CD8-positive, alpha-beta memory T cell (primary cell): ENCODE data around the gene LRRC74A. TPM values are rescaled to one million over a fixed set of nuclear protein-coding genes. Genes with fewer than 3 reads are reported as not detected.

Experiments used
- CTCF ChIA-PET: fragments of 350-600 bp; sonication (Branson Sonifier 250); formaldehyde crosslinking; loops from one replicate; lab custom pipeline; 2021; ENCODE audit warnings: antibody characterized with exemption; lab: Charles Lee
- POLR2A ChIA-PET: fragments of 350-600 bp; sonication (Branson Sonifier 250); formaldehyde crosslinking; loops from one replicate; lab custom pipeline; 2021; ENCODE audit warnings: antibody characterized with exemption; lab: Charles Lee
- DNase-seq, 5 donors: peaks; one replicate each; pipeline versions ENCODE4 v3.0.0 to v3.0.0-alpha.2; 2020 to 2022; ENCODE audit warnings: mixed read lengths in 1 of 5
- H3K27ac ChIP-seq: one replicate; pipeline ENCODE4 v1.7.0; 2013; ENCODE audit warnings: low read depth, mild to moderate bottlenecking, low read length, moderate library complexity
- H3K27me3 ChIP-seq: 2 replicates; pipeline ENCODE4 v1.7.0; 2013; ENCODE audit warnings: low read length, mild to moderate bottlenecking; ENCODE audit not compliant: insufficient read depth, poor library complexity, severe bottlenecking
- H3K36me3 ChIP-seq: 2 replicates; pipeline ENCODE4 v1.7.0; 2013; ENCODE audit warnings: mild to moderate bottlenecking, low read length, moderate library complexity; ENCODE audit not compliant: insufficient read depth
- H3K4me1 ChIP-seq: 2 replicates; pipeline ENCODE4 v1.7.0; 2013; ENCODE audit warnings: mild to moderate bottlenecking, low read length, moderate library complexity; ENCODE audit not compliant: insufficient read depth
- H3K4me3 ChIP-seq: 2 replicates; pipeline ENCODE4 v1.7.0; 2013; ENCODE audit warnings: mild to moderate bottlenecking, low read length
- H3K9me3 ChIP-seq: 2 replicates; pipeline ENCODE4 v1.7.0; 2013; ENCODE audit warnings: mild to moderate bottlenecking, low read length
- H3K27ac Mint-ChIP-seq, 8 donors: one replicate each; pipeline ENCODE4 v1.8.0; 2020 to 2021; ENCODE audit warnings: mixed read lengths in 8 of 8, mild to moderate bottlenecking in 6 of 8, inconsistent platforms in 3 of 8, moderate library complexity in 3 of 8
- H3K27me3 Mint-ChIP-seq, 2 donors: one replicate each; pipeline ENCODE4 v1.8.0; 2020 to 2021; ENCODE audit warnings: mixed read lengths in 2 of 2, mild to moderate bottlenecking in 1 of 2, moderate library complexity in 1 of 2
- H3K36me3 Mint-ChIP-seq, 3 donors: one replicate each; pipeline ENCODE4 v1.8.0; 2020 to 2021; ENCODE audit warnings: mixed read lengths in 3 of 3, inconsistent platforms in 1 of 3, mild to moderate bottlenecking in 1 of 3
- H3K4me1 Mint-ChIP-seq, 3 donors: one replicate each; pipeline ENCODE4 v1.8.0; 2020 to 2021; ENCODE audit warnings: mixed read lengths in 3 of 3, inconsistent platforms in 1 of 3, mild to moderate bottlenecking in 1 of 3
- H3K4me3 Mint-ChIP-seq, 7 donors: one replicate each; pipeline ENCODE4 v1.8.0; 2020 to 2021; ENCODE audit warnings: mixed read lengths in 7 of 7, mild to moderate bottlenecking in 6 of 7, moderate library complexity in 4 of 7, inconsistent platforms in 2 of 7
- H3K9me3 Mint-ChIP-seq, 5 donors: one replicate each; pipeline ENCODE4 v1.8.0; 2020 to 2022; ENCODE audit warnings: mixed read lengths in 5 of 5, mild to moderate bottlenecking in 3 of 5, moderate library complexity in 2 of 5, inconsistent platforms in 1 of 5
- polyA plus RNA-seq: library from polyadenylated mRNA; unstranded; fragments of 300-500 nt; fragmentation: Illumina TruSeq; gene quantifications from one replicate; pipeline ENCODE4 v1.2.3, GENCODE V29; 2021
- total RNA-seq, 2 experiments: library from RNA; stranded (reverse); gene quantifications; one replicate each; pipeline ENCODE4 v1.2.3, GENCODE V29; 2021

The LRRC74A gene
- total RNA-seq: not detected
- not detected for polyA plus RNA-seq

GRCh38 chr14:76826122-76826521, at the start of gene LRRC74A:
LRRC74A (plus strand) TSS chr14:76826408; CDS start chr14:76826698, 290 bp downstream.
- ChIA-PET CTCF (no interaction called here), POLR2A (no interaction called here)

DNA sequence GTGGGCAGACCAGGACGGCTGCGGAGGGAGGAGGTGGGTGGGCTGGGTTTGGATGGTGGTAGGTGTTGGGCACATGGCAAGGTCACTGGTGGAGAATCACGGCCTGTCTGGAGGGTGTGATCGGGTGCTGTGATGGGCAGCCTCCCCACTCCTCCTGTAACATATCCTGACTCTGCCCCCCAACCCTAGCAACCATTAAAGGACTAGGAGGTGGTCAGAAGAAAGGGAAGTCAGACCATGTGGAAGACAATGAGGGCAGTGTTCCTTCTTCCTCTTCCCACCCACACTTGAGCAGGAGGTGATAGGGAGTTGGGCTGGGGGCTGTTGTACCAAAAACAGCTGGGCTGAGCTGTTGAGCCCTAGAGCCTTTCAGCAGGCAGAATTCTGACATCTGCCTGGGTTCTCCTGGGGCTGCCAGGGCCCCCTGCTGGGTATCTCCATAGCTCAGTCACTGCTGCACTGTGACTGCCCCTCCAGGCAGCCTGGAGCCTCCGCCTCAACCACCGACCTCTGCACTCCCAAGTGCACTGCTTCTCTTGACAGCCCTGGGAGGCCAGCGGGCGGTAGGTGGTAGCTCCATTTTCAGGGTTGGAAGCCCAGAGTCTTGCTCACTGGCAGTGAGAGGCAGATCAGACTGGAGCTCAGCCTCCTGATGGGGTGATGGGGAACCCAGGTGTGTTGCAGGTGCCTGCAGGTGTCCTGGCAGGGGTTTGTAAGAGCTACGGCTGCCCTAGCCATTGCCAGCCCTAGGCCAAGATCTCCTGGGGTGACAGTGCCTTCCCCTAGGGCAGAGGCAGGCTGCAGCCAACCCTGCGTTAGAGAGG, 49.6 kb upstream of the LRRC74A start:
- Histone ChIP-seq H3K27ac (no peak overlapping the region), H3K36me3 (no peaks in the 10 kb centered on the region), H3K9me3 (no peaks in the 10 kb centered on the region), H3K4me1 (no peaks in the 10 kb centered on the region), H3K4me3 (no peak overlapping the region), H3K27me3 (no peaks in the 10 kb centered on the region)
- H3K27me3 Mint-ChIP-seq: peaks cover 0 to 4% of the 10 kb centered on the region in 2 donors
- peaks cover 0 to 5% (median 0%) of the 10 kb centered on the region in 3 donors for H3K4me1 Mint-ChIP-seq
- POLR2A ChIA-PET: no interaction called here
- H3K9me3 Mint-ChIP-seq: no peaks in the 10 kb centered on the region
- no peak for DNase-seq
- CTCF ChIA-PET: interaction anchor here (1.0 to 1.5 kb wide), 4 partner anchors 10 to 539 kb away, joined by 3 read pairs; no protein-coding TSS in a partner anchor
- H3K36me3 Mint-ChIP-seq: peaks cover 0 to 12% (median 7%) of the 10 kb centered on the region in 3 donors
- no peak overlapping the region for H3K4me3 Mint-ChIP-seq
- peak overlapping the region in 1 of 8 donors; percentile 33 for H3K27ac Mint-ChIP-seq

More at GRCh38 chr14:76826122-76826521, at the start of gene LRRC74A:
- Histone ChIP-seq H3K9me3 (no peaks in the 10 kb centered on the region), H3K4me3 (no peak within 1 kb of the TSS), H3K4me1 (no peaks in the 10 kb centered on the region), H3K36me3 (no peaks in the 10 kb centered on the region), H3K27me3 (no peaks in the 10 kb centered on the region), H3K27ac (no peak within 1 kb of the TSS)
- no peaks in the 10 kb centered on the region for H3K4me1 Mint-ChIP-seq
- peaks cover 6 to 11% of the 10 kb centered on the region in 2 donors for H3K27me3 Mint-ChIP-seq
- DNase-seq: no peak
- H3K36me3 Mint-ChIP-seq: no peaks in the 10 kb centered on the region
- H3K27ac Mint-ChIP-seq: no peak within 1 kb of the TSS
- H3K9me3 Mint-ChIP-seq: no peaks in the 10 kb centered on the region
- no peak within 1 kb of the TSS for H3K4me3 Mint-ChIP-seq

DNA sequence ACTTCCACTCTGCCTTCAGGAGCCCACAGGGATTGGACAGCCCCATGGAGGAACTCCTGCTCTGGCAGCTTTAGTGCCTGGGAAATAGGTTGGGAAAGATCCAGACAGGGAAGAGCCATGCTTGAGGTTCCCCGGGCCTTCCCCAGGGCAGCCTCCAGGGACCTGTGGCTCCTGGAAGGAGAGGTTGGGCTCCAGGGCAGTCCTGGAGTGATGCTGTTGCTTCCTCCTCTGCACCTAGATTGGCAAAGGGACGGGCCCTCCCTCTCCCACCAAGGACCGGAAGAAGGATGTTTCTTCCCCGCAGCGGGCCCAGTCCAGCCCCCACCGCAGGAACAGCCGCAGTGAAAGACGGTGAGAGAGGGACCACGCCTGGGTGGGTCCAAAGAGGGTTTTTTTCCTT, 48.5 kb upstream of the LRRC74A start:
- Histone ChIP-seq H3K36me3 (no peaks in the 10 kb centered on the region), H3K9me3 (no peaks in the 10 kb centered on the region), H3K27ac (no peak overlapping the region), H3K4me1 (peaks cover 8% of the 10 kb centered on the region), H3K27me3 (no peaks in the 10 kb centered on the region), H3K4me3 (no peak overlapping the region)
- no peaks in the 10 kb centered on the region for H3K27me3 Mint-ChIP-seq
- H3K4me3 Mint-ChIP-seq: no peak overlapping the region
- peaks cover 2 to 12% (median 8%) of the 10 kb centered on the region in 3 donors for H3K4me1 Mint-ChIP-seq
- CTCF ChIA-PET: interaction anchor here (1.1 to 1.5 kb wide), 2 partner anchors 11 to 293 kb away, joined by 3 read pairs; no protein-coding TSS in a partner anchor
- no peaks in the 10 kb centered on the region for H3K9me3 Mint-ChIP-seq
- no peak for DNase-seq
- peaks cover 0 to 18% (median 7%) of the 10 kb centered on the region in 3 donors for H3K36me3 Mint-ChIP-seq
- POLR2A ChIA-PET: no interaction called here
- H3K27ac Mint-ChIP-seq: peak overlapping the region in 1 of 8 donors; percentile 17

- H3K36me3 Mint-ChIP-seq: peaks cover 0 to 26% (median 10%) of the 10 kb centered on the region in 3 donors
These were observed 47.5 kb upstream of the LRRC74A start for GRCh38 chr14:76778546-76779215.

GRCh38 chr14:76779221-76780057, 46.8 kb upstream of the LRRC74A start:
- Mint-ChIP-seq H3K27ac (peak overlapping the region in 2 of 8 donors; percentile 57 to 82), H3K4me3 (peak overlapping the region in 1 of 7 donors; percentile 6), H3K9me3 (no peaks in the 10 kb centered on the region), H3K27me3 (no peaks in the 10 kb centered on the region), H3K36me3 (peaks cover 0 to 28% (median 8%) of the 10 kb centered on the region in 3 donors), H3K4me1 (peaks cover 8 to 24% (median 21%) of the 10 kb centered on the region in 3 donors)
- Histone ChIP-seq H3K9me3 (no peaks in the 10 kb centered on the region), H3K27me3 (no peaks in the 10 kb centered on the region), H3K4me3 (no peak overlapping the region), H3K36me3 (no peaks in the 10 kb centered on the region), H3K27ac (no peak overlapping the region), H3K4me1 (peaks cover 9% of the 10 kb centered on the region)
- CTCF ChIA-PET: no interaction called here
- POLR2A ChIA-PET: no interaction called here
- no peak for DNase-seq

More at GRCh38 chr14:76778546-76779215, 47.5 kb upstream of the LRRC74A start:
- peaks cover 8 to 21% (median 18%) of the 10 kb centered on the region in 3 donors for H3K4me1 Mint-ChIP-seq
- H3K36me3 ChIP-seq: no peaks in the 10 kb centered on the region
- H3K4me1 ChIP-seq: peaks cover 9% of the 10 kb centered on the region
- peak overlapping the region in 2 of 8 donors; percentile 5 to 92 for H3K27ac Mint-ChIP-seq
- no peaks in the 10 kb centered on the region for H3K9me3 ChIP-seq
- no peak overlapping the region for H3K27ac ChIP-seq
- POLR2A ChIA-PET: no interaction called here
- no peak overlapping the region for H3K4me3 ChIP-seq
- H3K9me3 Mint-ChIP-seq: no peaks in the 10 kb centered on the region
- H3K4me3 Mint-ChIP-seq: no peak overlapping the region
- CTCF ChIA-PET: no interaction called here
- H3K27me3 ChIP-seq: no peaks in the 10 kb centered on the region
- no peaks in the 10 kb centered on the region for H3K27me3 Mint-ChIP-seq
- DNase-seq: no peak

DNA sequence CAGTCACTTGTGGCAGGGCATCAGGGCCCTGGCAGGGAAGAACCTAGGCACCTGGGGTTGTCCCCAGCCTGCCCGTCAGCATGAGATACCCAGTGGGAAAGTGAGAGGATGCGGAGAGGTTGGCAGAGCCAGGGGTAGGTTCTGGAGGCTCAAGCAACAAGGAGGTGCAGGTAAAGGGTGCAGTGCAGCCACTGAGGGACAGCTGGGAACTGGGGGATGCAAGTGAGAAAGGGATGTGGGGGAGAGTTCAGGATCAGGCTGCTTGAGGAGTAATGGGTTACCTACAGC, 46.2 kb upstream of the LRRC74A start:
- ChIA-PET POLR2A (no interaction called here), CTCF (no interaction called here)
- peaks cover 0 to 31% (median 8%) of the 10 kb centered on the region in 3 donors for H3K36me3 Mint-ChIP-seq
- Histone ChIP-seq H3K9me3 (no peaks in the 10 kb centered on the region), H3K27ac (no peak overlapping the region), H3K4me1 (peaks cover 9% of the 10 kb centered on the region), H3K36me3 (no peaks in the 10 kb centered on the region), H3K4me3 (no peak overlapping the region), H3K27me3 (no peaks in the 10 kb centered on the region)
- peaks cover 13 to 28% (median 21%) of the 10 kb centered on the region in 3 donors for H3K4me1 Mint-ChIP-seq
- no peaks in the 10 kb centered on the region for H3K9me3 Mint-ChIP-seq
- H3K27me3 Mint-ChIP-seq: no peaks in the 10 kb centered on the region
- no peak overlapping the region for H3K4me3 Mint-ChIP-seq
- peak overlapping the region in 2 of 8 donors; percentile 67 to 87 for H3K27ac Mint-ChIP-seq
- no peak for DNase-seq

DNA sequence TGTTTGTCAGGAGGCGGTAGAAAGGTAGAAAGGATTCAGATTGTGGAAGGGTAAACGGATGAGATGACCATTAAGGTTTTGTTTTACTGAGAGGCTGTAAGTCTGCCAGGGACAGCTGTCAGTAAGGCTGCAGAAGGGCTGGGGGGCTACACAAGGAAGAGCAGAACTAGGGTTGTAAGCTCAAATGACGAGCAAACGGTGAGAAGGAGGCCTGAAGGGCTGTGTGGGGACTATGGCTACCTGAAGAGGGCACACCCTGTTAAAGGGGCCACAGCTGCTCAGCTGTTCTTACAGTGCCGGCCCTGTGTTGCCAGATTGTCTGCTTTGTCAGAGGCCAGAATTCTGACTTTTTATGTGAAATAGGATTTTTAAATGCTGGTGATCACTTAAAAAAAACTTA, 45.8 kb upstream of the LRRC74A start:
- CTCF ChIA-PET: no interaction called here
- H3K27me3 ChIP-seq: no peaks in the 10 kb centered on the region
- peaks cover 9% of the 10 kb centered on the region for H3K4me1 ChIP-seq
- H3K36me3 ChIP-seq: no peaks in the 10 kb centered on the region
- Mint-ChIP-seq H3K27me3 (no peaks in the 10 kb centered on the region), H3K4me3 (no peak overlapping the region), H3K4me1 (peaks cover 13 to 30% (median 21%) of the 10 kb centered on the region in 3 donors), H3K27ac (peak overlapping the region in 3 of 8 donors; percentile 67 to 87 (median 68)), H3K36me3 (peaks cover 0 to 34% (median 8%) of the 10 kb centered on the region in 3 donors), H3K9me3 (no peaks in the 10 kb centered on the region)
- no peak overlapping the region for H3K27ac ChIP-seq
- POLR2A ChIA-PET: no interaction called here
- DNase-seq: no peak
- H3K4me3 ChIP-seq: no peak overlapping the region
- H3K9me3 ChIP-seq: no peaks in the 10 kb centered on the region
